GM12878 (cell line): ENCODE results near the gene TCP1.

ENCODE experiments used
- CTCF ChIP-seq, 3 experiments: IDR thresholded peaks in 2 of 3; conservative IDR thresholded peaks in 1 of 3; 2 replicates each; pipeline ENCODE4 v1.5.1; 2011; ENCODE audit warnings: low read depth in 3 of 3, low read length in 3 of 3, mild to moderate bottlenecking in 3 of 3, control low read depth in 2 of 3, moderate library complexity in 2 of 3, inconsistent platforms in 1 of 3, mixed read lengths in 1 of 3; ENCODE audit not compliant: control insufficient read depth in 2 of 3, insufficient read depth in 1 of 3; ENCODE audit errors: extremely low read depth in 1 of 3
- FOS ChIP-seq: IDR thresholded peaks from 3 replicates; pipeline ENCODE4 v1.6.1; 2011; ENCODE audit warnings: borderline replicate concordance; ENCODE audit not compliant: insufficient read length; ENCODE audit errors: extremely low read depth
- HDAC2 ChIP-seq: fragments of 200-600 bp; sonication (generic); IDR thresholded peaks from 2 replicates; pipeline ENCODE4 v1.6.1; 2017
- POLR2A ChIP-seq: IDR thresholded peaks from 2 replicates; pipeline ENCODE4 v1.6.1; 2011; ENCODE audit warnings: low read depth, mild to moderate bottlenecking, low read length
- RB1 ChIP-seq: fragments of 450-650 bp; formaldehyde crosslinking; IDR thresholded peaks from 2 replicates; pipeline ENCODE4 v1.6.1; 2017; ENCODE audit warnings: mild to moderate bottlenecking, borderline replicate concordance
- RBBP5 ChIP-seq: fragments of 200-600 bp; sonication (generic); conservative IDR thresholded peaks from 2 replicates; pipeline ENCODE4 v1.6.1; 2016
- TAF1 ChIP-seq: IDR thresholded peaks from 2 replicates; pipeline ENCODE4 v1.6.1; 2011; ENCODE audit warnings: mild to moderate bottlenecking, low read depth, low read length, borderline replicate concordance

GRCh38 chr6:159789377-159790148 is at the start of gene TCP1:
- TF ChIP-seq HDAC2 (no peak), TAF1 (peak; percentile 96), CTCF (IDR thresholded peaks at IDR 0.05 in 2 of 3, conservative IDR thresholded peaks at IDR 0.05 in 1 of 3; ENCODE audit: control insufficient read depth in 2 of 3, extremely low read depth in 1 of 3, insufficient read depth in 1 of 3, low read depth in 3 of 3, low read length in 3 of 3) (no peak), POLR2A (peak; percentile 99), FOS (no peak), RB1 (peak; percentile 66; the same call in 1 of the 2 replicates), RBBP5 (no peak; the same call in 1 of the 2 replicates)
